A549 (cell line): Measurements from ENCODE around the gene SORCS3.

ENCODE experiments used
- CTCF ChIP-seq: fragments of >200 bp; sonication (Bioruptor Twin); formaldehyde crosslinking; IDR thresholded peaks from 3 replicates; pipeline ENCODE4 v1.5.1; 2016
- HDAC2 ChIP-seq: fragments of 200-600 bp; sonication (generic); IDR thresholded peaks from 2 replicates; pipeline ENCODE4 v1.6.1; 2016
- POLR2A ChIP-seq: IDR thresholded peaks from 2 replicates; pipeline ENCODE4 v1.6.1; 2012; ENCODE audit warnings: mild to moderate bottlenecking, low read length

- TF ChIP-seq POLR2A: no peak
- TF ChIP-seq CTCF: no peak
- TF ChIP-seq HDAC2: no peak
Observed at GRCh38 chr10:105094048-105094447, 453.0 kb downstream of the SORCS3 start.
